ENCODE measurements around the gene FIGN.

DNA sequence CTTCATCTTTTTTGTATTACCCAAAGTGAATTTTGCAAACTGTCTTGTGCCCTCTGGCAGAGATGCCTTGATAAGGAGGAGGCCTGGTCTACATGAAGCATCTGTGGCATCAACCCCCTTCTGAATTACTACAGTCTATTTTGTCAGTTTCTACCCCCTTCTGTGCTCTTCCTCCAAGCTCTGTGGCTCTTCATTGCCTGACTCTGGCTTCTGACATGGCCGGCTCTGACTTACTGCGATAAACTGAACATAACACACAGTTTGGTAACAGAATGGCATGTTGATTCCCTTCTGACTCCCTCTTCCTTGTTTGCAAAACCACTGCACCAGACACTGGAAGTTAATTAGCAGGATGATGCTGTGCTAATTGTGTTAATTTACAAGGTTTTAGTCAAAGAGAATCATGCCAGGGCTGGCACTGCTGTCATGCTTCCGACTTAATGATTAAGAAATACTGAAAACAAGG is 122.5 kb downstream of the FIGN start:
- TF ChIP-seq CTCF (IDR thresholded peaks at IDR 0.05; ENCODE audit: low read length), result no peak
- no peak for TF ChIP-seq EZH2 (IDR thresholded peaks at IDR 0.05; ENCODE audit: borderline replicate concordance, low read length)
